ENCODE measurements around the gene UXS1. TPM values are rescaled to one million over a fixed set of nuclear protein-coding genes. Genes with fewer than 3 reads are reported as not detected.

The UXS1 gene
- total and polyA plus RNA-seq, 2 of the 8 experiments (the other 6 are each of a cell fraction or from before 2014, with no cell fraction given): 44.5 to 63.4 TPM

DNA sequence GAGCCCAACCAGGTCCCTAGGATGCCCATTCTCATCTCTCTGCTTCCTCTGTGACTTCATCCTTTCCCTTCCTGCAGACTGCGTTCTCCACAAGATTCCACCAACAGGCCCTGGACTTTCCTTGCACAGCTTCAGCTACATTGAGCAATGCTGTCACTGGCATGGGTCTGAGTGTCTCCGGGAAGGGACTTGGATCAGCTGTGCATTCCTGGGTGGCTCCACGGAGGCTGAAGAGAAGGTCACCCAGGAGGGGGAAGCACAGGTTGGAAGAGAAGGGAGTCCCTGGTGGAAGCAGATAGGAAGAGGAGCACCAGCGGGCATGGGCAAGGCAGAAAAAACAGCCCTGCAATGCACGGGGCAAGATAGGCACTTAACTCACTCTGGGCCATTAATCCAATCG, 140.5 kb downstream of the UXS1 start (continued):
- no peak for TF ChIP-seq RBBP5 (IDR thresholded peaks at IDR 0.05; ENCODE audit: borderline replicate concordance, low read depth, low read length)

Data from H1 (cell line).